ENCODE results near the gene TEF.
A peak's percentile ranks its signal among the peaks of the same experiment; 100 is the strongest.
"Not testable (repeated sequence)": the region's sequence is repeated elsewhere in the genome, so short reads cannot be mapped to it uniquely, and the experiment has no call there.

TEF gene

DNA sequence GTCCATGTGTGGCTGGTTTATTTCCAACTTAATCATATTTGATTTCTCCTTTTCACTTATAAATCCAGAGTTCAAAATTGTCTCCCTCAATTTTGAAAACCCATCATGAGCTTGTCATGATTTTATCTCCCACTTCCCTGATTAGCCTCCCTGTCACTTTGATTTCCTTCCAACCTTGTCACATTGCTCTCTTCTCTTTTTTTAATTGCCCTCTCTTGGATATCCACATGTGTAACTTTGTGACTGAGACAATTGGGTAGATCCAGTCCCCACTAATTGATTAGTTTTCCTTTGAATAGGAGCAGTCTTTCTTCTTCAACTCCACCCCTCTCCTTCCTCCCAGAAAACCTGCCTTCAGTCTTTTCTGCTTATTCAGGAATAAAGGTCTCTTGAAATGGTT lies 2.4 kb downstream of the TEF start:
- DNase-seq, result no peak

DNA sequence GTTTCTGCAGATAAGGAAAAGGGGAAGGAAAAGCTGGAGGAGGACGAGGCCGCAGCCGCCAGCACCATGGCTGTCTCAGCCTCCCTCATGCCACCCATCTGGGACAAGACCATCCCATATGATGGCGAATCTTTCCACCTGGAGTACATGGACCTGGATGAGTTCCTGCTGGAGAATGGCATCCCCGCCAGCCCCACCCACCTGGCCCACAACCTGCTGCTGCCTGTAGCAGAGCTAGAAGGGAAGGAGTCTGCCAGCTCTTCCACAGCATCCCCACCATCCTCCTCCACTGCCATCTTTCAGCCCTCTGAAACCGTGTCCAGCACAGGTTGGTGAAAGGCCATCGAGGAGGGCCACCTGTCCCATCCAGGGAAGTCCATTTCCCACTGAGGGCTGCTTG lies 5.6 kb downstream of the TEF start:
- DNase-seq, result no peak

DNA sequence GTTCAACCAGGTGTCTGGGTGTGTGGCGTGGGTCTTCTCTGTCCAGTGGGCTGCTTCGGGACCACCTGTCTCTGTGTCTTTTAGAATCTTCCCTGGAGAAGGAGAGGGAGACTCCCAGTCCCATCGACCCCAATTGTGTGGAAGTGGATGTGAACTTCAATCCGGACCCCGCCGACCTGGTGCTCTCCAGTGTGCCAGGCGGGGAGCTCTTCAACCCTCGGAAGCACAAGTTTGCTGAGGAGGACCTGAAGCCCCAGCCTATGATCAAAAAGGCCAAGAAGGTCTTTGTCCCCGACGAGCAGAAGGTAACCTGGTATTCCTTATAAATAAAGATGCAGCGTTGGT lies 12.2 kb downstream of the TEF start:
- no peak for DNase-seq

DNA sequence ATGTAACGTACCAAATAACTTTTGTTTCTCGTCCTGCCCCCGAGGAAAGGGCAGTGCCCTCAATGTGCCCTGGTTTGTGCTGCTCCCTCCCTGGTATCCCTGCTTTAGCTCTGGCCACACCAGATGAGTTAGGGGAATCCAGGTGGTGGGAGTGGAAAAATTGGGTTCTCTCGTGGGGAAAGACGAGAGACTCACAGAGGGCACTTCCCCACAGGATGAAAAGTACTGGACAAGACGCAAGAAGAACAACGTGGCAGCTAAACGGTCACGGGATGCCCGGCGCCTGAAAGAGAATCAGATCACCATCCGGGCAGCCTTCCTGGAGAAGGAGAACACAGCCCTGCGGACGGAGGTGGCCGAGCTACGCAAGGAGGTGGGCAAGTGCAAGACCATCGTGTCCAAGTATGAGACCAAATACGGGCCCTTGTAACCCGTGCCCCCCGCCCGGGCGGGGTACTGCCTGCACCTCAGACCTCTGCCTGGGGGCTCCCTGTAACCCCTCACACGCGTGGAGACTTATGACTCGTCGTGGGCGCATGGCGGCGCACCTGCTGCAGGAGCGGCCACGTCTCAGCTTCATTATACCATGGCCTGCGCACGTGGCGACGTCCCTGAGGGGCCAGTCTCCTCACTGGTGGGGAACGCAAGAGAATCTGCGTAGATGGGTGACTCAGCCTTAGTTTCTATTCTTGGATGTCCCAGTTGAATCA lies 13.9 kb downstream of the TEF start:
- no peak for DNase-seq

DNA sequence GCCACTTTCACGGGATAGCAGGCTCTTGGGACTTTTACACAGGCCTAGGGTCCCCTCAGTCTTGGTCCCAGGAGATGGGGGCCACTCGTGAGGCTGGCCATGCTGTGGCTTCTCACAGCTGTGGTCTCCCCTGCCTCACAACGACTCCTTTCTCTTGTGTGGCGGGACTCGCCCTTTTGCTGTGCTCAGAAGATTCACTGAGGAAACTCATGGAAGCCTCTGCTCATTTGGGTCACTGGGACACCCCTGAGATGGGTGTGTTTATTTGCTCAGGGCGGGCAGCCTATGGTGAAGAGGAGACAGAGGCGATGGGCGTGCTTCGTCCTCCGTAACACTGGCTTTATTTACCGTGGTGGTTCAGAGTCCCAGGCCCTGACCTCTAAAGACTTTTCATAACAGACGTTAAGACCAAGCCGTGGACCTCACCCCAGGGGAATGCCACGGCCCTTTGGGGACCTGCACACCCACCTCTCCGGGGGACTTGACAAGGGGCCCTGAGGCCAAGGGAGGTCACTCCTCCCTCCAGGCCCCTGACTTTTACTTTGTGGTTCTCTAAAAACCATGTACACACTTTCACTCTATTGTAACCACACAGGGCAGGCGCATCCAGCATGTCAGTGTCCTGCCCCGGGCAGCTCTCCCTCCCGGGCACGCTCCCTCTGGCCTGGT lies 15.5 kb downstream of the TEF start:
- no peak for DNase-seq

DNA sequence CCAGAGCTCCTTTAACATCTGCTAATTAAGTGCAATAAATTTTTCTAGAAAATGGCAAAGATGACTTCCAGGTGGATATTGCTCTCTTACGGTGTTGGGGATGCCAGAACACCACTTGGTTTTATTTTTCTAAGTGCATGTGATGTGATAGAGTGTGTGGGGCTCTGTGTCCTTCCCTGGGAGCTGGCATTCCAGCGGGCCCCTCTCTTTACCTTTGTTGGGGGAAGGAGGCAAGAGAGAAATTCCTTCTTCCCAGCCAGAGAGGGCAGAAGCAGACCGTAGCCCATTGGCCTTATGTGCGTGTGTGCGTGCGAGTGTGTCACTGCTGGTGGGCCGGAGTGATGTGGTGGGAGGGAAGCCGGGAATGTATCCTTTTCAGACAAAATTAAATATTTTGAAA lies 17.2 kb downstream of the TEF start:
- no peak for DNase-seq

DNA sequence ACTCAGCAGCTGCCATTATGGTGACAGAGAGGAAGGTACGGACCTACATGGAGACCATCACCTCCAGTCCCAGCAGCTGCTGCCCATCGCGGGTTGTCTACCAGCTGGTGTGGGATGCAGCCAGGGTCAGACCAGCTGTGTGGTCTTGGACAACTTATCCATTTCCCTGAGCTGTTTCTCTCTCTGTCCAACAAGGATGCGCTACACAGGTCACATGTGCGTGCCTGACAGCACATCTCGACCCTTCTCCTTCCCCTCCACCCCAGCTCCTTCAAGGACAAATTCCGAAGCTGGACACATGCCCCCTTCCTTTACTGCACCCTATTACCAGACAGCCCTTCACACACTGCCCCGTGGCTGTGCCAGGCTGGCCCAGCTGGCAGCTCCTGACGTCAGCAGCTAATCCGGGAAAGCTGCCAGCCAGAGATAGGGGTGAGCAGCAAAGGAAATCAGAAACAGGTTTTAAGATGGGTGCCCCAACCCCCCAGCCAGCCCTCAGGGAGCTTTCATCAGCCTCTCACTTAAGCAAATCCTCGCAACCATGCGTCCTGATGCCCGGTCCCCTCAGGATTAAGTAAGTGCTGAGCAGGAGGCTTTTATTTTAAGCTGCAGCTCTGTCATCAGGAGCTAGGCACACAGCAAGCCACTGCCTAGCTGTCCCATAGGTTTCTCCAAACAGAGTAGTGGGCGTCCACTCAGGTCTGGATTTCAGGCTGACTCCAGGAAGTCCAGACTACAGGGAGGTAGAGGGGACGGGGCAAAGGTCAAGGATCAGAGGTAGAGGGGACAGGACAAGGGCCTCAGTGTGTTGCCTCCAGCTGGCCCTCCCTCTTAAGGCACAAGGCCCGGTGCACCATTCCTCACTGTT lies 20.3 kb downstream of the TEF start:
- peak; percentile 93 for DNase-seq

DNA sequence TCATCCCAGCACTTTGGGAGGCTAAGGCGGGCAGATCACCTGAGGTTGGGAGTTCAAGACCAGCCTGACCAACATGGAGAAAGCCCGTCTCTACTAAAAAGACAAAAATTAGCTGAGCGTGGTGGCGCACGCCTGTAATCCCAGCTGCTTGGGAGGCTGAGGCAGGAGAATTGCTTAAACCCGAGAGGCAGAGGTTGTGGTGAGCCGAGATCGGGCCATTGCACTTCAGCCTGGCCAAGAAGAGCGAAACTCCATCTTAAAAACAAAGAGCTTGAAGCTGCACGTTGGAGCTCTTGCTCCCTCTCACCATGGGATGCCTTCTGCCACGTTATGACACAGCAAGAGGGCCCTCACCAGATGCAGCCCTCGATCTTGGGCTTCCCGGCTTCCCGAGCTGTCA lies 21.1 kb downstream of the TEF start:
- not testable (repeated sequence) for DNase-seq

DNA sequence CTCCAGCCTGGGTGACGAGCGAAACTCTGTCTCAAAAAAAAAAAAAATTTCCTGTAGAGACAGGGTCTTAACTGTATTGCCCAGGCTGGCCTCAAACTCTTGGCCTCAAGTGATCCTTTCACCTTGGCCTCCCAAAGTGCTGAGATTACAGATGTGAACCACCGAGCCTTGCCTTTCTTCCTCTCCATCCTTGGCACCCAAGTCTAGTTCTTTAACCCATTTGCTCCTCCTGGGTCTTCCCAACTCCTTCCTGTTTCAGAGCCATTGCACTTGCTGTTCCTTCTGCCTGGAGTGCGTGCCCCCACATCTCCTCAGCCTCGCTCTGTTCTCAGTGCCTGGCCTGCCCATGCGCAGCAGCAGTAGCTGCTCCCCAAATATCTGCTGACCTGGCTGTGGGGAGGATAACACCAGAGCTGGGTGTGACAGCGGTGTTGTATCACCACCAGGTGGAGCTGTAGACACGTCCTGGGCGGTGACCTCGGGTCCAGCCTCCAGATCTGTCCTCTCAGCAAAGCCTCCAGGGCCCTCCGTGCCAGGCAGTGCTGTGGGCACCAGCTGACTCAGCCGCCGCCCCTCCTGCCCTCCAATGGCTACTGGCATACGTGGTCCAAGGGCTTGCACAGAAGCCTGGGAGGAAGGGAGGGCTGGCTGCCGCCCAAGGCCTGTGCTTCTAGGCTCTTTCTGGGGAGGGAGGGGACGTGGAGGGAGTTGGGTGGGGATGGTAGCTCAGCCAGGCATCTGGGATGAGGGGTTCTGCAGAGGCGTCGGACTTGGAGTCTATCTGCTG lies 22.0 kb downstream of the TEF start:
- peak; percentile 98 for DNase-seq

DNA sequence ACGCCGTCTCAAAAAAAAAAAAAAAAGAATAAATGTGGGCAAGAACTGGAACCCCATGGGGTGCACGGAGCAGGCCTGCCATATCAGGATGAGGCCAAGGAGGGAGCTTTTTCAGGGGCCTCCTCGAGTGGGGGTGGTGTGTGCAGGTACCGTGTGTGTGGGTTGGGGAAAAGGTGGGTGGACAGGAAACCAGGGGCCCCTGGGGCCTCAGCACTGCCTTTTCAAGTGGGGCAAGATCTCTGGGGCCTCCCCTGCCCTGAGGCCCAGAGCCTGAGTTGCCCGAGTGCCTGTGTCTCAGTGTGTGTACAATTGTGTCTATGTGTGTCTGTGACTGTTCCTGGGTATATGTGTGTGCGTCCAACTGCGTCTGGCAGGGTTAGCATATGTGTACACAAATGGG lies 23.8 kb downstream of the TEF start:
- no peak for DNase-seq

DNA sequence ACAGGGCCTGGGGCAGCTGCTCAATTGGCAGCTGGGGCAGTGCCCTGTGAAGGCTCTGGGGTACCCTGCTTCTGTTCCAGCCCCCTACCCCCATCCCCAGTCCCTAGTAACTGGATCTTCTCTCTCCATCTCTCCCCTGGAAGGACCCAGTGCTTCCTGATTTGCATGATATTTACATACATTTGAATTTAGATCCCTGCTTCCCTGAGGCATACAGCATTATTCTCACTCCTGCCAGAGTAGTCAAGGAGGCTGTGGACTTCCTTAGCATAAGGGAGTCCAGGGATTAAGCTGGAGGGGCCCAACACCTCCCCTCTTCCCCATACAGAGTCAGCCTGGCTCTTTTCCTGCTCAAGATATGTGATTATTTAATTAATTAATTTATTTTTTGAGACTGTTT lies 24.7 kb downstream of the TEF start:
- DNase-seq, result no peak

DNA sequence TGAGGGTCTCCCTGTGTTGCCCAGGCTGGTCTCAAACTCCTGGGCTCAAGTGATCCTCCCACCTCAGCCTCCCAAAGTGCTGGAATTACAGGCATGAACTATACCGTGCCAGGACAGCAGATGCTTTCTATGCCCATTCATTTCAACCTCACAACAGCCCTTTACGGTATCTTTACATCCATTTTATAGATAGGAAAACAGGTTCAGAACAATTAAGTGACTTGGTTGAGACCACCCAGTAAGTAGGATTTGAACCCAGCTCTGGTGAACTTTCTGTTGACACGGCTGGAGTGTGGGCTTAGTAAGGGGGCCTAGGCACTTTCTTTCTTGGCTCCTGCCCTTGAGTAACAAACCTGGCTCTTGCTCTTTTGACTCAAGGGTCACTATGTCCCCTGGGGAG lies 25.7 kb downstream of the TEF start:
- no peak for DNase-seq

DNA sequence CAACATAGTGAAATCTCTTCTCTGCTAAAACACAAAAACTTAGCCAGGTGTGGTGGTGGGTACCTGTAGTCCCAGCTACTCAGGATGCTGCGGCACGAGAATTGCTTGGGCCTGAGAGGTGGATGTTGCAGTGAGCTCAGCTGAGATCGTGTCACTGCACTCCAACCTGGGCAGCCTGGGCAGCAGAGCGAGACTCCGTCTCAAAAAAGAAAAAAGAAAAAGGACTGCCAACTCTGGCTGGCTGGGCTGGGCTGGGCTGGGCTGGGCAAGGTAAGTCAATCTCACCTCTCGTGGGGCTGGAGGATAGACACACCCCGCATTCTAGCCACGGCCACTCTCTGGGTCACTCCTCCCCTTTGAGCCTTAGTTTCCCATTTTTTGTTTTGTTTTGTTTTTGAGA lies 26.9 kb downstream of the TEF start:
- DNase-seq, result no peak

DNA sequence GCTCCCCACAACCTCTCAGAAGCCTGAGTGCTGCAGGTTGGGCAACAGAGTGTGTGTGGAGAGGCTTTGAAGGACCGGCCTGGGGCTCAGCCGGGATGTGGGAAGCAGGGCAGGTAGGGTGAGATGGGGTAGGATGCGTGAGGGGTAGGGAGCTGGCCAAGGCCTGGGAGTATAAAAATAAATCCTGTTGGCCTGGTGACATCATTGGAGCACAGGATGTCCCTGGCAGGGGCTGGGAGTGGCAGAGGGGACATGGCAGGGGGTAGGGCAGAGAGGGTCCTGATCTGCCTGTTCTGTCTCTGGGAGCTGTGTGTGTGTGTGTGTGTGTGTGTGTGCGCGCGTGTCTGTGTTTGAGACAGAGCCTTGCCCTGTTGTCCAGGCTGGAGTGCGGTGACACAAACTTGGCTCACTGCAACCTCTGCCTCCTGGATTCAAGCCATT lies 28.6 kb downstream of the TEF start:
- peak; percentile 19 for DNase-seq

DNA sequence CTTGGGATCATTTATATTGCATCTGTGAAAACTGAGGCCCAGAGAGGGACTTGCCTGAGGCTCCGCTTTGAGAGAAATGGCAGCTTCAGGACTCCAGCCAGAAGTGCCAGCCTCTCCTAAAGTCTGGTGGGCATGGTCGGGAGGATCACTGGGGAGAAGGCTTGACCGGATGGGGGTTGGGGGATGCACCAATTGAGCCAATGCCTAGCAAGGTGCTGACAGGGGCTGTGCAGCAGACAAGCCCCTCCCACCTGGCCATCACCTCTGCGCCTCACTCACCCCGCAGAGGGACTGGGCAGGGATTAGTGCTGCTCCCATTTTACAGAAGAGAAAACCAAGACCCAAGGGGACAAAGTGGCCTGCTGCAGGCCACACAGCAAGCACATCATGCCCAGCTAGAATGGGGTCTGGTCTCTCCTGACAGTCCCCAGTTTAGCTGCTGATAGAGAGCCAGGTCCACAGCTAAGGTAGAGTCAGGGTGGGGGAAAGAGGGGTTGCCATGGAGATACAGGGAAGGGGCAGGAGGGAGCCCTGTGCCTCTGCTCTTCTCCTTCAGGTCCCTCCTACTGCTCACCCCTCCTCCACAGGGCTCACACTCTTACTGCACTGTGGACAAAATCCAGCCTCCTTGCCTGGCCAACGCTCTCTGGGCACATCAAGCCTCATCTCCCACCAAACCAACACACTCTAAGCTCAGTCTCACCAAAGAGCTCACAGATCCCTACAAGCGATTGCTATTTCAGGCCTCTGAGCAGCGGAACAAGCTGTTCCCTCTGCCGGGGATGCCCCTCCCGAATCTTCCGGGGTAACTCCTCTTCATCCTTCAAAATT lies 29.5 kb downstream of the TEF start:
- DNase-seq, result peak; percentile 56

DNA sequence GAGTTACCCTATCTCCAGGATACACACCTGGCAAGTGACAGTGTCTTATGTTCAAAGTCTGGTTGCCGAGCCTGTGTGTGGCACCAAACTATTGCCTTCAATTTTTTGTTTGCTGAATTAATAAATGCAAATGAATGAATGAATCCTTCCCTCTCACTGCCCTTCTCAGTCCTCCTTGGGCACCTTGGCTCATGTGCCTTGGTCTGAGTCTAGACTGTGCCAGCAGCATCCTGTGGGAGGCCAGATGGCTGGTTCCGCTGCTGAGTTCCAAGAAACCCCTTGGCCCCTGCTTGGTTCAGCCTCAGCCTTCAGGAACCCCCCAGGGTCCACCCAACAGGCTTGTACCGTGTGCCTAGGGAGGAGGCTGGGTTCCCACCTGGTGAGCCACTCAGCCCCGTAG lies 33.8 kb downstream of the TEF start:
- DNase-seq, result no peak

DNA sequence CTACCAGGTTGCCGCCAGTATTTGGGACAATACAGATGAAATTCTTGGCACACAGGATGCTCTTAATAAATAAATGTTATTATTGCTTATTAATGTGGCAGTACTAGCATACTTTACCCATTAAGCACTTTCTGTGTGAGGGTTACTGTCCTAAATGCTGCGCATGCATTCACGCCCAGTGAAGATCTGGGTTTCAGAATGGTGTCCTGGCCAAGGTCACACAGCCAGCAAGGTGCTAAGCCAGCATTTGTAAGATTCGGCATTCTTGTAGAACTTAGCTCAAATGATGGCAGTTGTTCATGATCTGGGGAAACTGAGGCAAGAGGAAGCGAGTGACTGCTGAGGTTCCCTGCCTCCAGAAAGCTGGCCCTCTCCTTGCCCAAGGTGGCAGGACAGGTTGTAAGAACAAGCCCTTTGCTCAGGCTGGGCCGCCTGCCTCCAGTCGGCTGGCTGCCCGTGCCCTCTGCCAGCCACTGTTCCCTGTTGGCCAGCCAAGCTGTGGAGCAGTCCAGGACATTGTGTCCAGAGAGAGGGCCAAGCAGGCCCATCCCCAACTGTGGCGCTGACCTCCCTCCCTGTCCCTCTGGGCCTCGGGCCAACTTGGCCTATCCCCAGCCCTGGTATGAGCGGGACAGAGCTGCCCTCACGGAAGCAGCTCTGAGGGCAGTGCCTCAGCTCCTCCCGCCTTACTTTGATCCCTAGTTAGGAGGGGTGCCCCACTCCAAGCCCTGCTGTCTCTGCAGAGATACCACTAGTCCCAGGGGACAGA lies 36.1 kb downstream of the TEF start:
- DNase-seq, result peak; percentile 99

DNA sequence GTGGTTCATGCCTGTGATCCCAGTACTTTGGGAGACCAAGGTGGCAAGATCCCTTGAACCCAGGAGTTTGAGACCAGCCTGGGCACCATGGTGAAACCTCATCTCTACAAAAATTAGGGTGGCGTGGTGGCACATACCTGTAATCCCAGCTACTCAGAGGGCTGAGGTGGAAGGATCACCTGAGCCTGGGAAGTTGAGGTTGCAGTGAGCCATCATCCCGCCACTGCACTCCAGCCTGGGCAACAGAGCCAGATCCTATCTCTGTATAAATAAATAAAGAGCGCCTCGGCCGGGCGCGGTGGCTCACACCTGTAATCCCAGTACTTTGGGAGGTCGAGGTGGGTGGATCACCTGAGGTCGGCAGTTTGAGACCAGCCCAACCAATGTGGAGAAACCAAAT lies 37.0 kb downstream of the TEF start:
- no peak for DNase-seq

DNA sequence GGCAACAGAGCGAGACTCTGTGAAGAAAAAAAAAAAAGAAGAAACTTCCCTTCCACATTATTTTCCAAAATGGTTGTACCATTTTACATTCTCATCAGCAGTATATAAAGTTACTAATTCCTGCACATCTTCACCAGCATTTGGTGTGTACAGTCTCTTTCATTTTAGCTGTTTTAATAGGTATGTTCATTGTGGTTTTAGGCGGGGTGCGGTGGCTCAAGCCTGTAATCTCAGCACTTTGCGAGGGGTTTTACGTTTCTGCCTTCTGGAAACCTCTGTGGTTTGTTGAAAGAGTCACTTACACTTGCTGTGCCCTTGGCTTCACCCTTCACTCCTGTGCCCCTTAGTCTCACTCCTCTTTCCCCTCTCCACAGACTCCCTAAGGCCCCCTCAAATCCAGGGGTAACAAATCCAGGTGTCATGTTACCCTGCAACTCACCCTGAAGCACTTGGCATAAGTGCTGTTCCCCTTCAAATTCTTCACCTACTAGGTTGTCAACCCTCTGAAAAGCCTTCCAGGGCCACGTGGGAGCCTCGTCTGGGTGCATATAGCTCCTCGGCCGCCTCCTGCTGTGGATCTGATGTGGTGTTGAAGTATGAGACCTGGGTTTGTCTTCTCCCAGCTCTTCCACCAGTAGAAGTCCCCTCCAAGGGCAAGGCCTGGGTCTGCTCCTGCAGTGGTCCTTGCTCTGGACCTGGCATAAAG lies 44.1 kb downstream of the TEF start:
- no peak for DNase-seq

DNA sequence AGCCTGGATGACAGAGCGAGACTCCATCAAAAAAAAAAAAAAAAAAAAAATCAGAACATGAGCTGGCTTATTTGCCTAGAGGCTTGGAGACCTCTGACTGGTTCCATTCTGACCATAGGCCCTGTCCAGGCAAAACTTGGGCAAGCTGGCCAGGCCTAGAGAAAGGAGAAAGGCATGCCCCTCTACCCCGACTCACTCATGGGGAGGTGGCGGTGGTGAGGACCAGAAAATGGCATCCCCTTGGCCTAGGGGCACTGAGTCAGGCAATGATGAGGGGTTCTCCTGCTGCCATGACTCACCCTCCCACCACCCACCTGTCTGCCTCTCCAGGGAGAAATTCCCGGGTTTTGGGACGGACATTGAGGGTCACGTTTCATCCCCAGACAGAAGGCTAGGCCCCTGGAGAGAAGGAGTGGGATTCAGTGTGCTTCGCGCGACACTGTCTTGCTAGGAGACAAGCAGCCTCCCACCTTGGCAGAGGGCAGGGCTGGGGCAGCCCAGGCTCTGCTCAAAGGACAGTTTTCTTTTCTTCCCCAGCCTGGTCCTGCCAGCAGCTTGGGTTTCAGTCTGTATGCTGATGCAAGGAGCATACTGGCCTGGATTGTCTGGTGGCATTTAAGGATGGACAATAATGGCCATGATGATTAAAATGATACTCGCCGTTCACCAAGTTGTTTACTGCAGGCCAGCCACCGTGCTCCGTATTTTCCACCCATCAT lies 47.6 kb downstream of the TEF start:
- peak; percentile 41 for DNase-seq

Data from midbrain (tissue), 1 donor.